Osteocyte (in vitro differentiated cells): ENCODE data around the gene MOK. TPM values are rescaled to one million over a fixed set of nuclear protein-coding genes. Genes with fewer than 3 reads are reported as not detected.

ENCODE experiments used
- DNase-seq: peaks from one replicate; pipeline ENCODE4 v3.0.0; 2021; ENCODE audit warnings: mixed read lengths; ENCODE audit not compliant: unreplicated experiment; ENCODE audit errors: extremely low spot score
- H3K27ac Mint-ChIP-seq: one replicate; pipeline ENCODE4 v1.8.0; 2021; ENCODE audit warnings: mild to moderate bottlenecking, mixed read lengths; ENCODE audit not compliant: unreplicated experiment
- H3K27me3 Mint-ChIP-seq: one replicate; pipeline ENCODE4 v1.8.0; 2021; ENCODE audit warnings: mixed read lengths; ENCODE audit not compliant: unreplicated experiment
- H3K36me3 Mint-ChIP-seq: one replicate; pipeline ENCODE4 v1.8.0; 2021; ENCODE audit warnings: mixed read lengths; ENCODE audit not compliant: unreplicated experiment
- H3K4me1 Mint-ChIP-seq: one replicate; pipeline ENCODE4 v1.8.0; 2021; ENCODE audit warnings: mixed read lengths; ENCODE audit not compliant: unreplicated experiment
- H3K4me3 Mint-ChIP-seq: one replicate; pipeline ENCODE4 v1.8.0; 2021; ENCODE audit warnings: mild to moderate bottlenecking, moderate library complexity, mixed read lengths; ENCODE audit not compliant: unreplicated experiment
- H3K9me3 Mint-ChIP-seq: one replicate; pipeline ENCODE4 v1.8.0; 2021; ENCODE audit warnings: mixed read lengths; ENCODE audit not compliant: unreplicated experiment
- CTCF ChIP-seq: fragments of 200-600 bp; sonication (generic); IDR thresholded peaks from 2 replicates; pipeline ENCODE4 v1.5.0; 2021; ENCODE audit warnings: antibody characterized with exemption, mild to moderate bottlenecking, moderate library complexity
- total RNA-seq: library from RNA; stranded (reverse); gene quantifications from 2 replicates; pipeline ENCODE4 v1.2.1, GENCODE V29; 2021

The MOK gene
- total RNA-seq, 1 donor from 2014 or later = 9.5 TPM

- no peak overlapping the region for H3K4me3 Mint-ChIP-seq
- no peaks in the 10 kb centered on the region for H3K9me3 Mint-ChIP-seq
- no peak for TF ChIP-seq CTCF
- H3K27me3 Mint-ChIP-seq = no peaks in the 10 kb centered on the region
- DNase-seq = no peak
- no peak overlapping the region for H3K27ac Mint-ChIP-seq
- peaks cover 4% of the 10 kb centered on the region for H3K4me1 Mint-ChIP-seq
- H3K36me3 Mint-ChIP-seq = peaks cover 12% of the 10 kb centered on the region
These were observed 112.0 kb downstream of the MOK start for GRCh38 chr14:102192840-102193502.

- Mint-ChIP-seq H3K4me3 (no peak overlapping the region), H3K36me3 (no peaks in the 10 kb centered on the region), H3K9me3 (no peaks in the 10 kb centered on the region), H3K4me1 (peaks cover 31% of the 10 kb centered on the region), H3K27me3 (no peaks in the 10 kb centered on the region), H3K27ac (no peak overlapping the region)
- DNase-seq = no peak
- TF ChIP-seq CTCF = no peak
These were observed 115.1 kb downstream of the MOK start for GRCh38 chr14:102189874-102190273.

- no peak overlapping the region for H3K4me3 Mint-ChIP-seq
- H3K36me3 Mint-ChIP-seq = no peaks in the 10 kb centered on the region
- H3K9me3 Mint-ChIP-seq = no peaks in the 10 kb centered on the region
- H3K4me1 Mint-ChIP-seq = peaks cover 45% of the 10 kb centered on the region
- no peaks in the 10 kb centered on the region for H3K27me3 Mint-ChIP-seq
- H3K27ac Mint-ChIP-seq = peak overlapping the region; percentile 95
- DNase-seq = no peak
- TF ChIP-seq CTCF = no peak
These were observed 116.8 kb downstream of the MOK start for GRCh38 chr14:102188187-102188586.

- TF ChIP-seq CTCF = no peak
- Mint-ChIP-seq H3K27ac (peak overlapping the region; percentile 95), H3K9me3 (no peaks in the 10 kb centered on the region), H3K27me3 (no peaks in the 10 kb centered on the region), H3K4me3 (no peak overlapping the region), H3K36me3 (no peaks in the 10 kb centered on the region), H3K4me1 (peaks cover 50% of the 10 kb centered on the region)
- DNase-seq = no peak
These were observed 117.4 kb downstream of the MOK start for GRCh38 chr14:102187568-102188001.

GRCh38 chr14:102187044-102187443, 117.9 kb downstream of the MOK start:
- Mint-ChIP-seq H3K4me3 (peak overlapping the region; percentile 30), H3K36me3 (no peaks in the 10 kb centered on the region), H3K27me3 (no peaks in the 10 kb centered on the region), H3K4me1 (peaks cover 53% of the 10 kb centered on the region), H3K9me3 (no peaks in the 10 kb centered on the region), H3K27ac (peak overlapping the region; percentile 95)
- DNase-seq = no peak
- TF ChIP-seq CTCF = no peak
